HT-29 (cell line): ENCODE measurements around the gene EML3. TPM values are rescaled to one million over a fixed set of nuclear protein-coding genes. Genes with fewer than 3 reads are reported as not detected.
"Not testable (repeated sequence)": the region's sequence is repeated elsewhere in the genome, so short reads cannot be mapped to it uniquely, and the experiment has no call there.

ENCODE experiments used
- DNase-seq: peaks from one replicate; pipeline ENCODE4 v3.0.0-alpha.2; 2015; ENCODE audit warnings: low spot score
- total RNA-seq: library from RNA; depleted of rRNA; stranded (reverse); fragments of >200 nt; shearing (Covaris generic); gene quantifications from 2 replicates; pipeline ENCODE4 v1.2.3, GENCODE V29; 2014

Gene EML3
- total RNA-seq, 1 experiment from 2014 or later: 72.3 TPM

- DNase-seq: no peak
Measured at GRCh38 chr11:62599901-62600300, 12.7 kb downstream of the EML3 start.

GRCh38 chr11:62599069-62599696 lies 13.4 kb downstream of the EML3 start:
- peak; percentile 96 for DNase-seq

GRCh38 chr11:62595124-62595523 lies 17.5 kb downstream of the EML3 start:
- DNase-seq: no peak

GRCh38 chr11:62593434-62594044 lies 19.0 kb downstream of the EML3 start:
- DNase-seq: peak; percentile 88

GRCh38 chr11:62592989-62593421 lies 19.6 kb downstream of the EML3 start:
- no peak for DNase-seq

GRCh38 chr11:62592146-62592815 lies 20.3 kb downstream of the EML3 start:
- DNase-seq: no peak

- DNase-seq: peak; percentile 100
Measured at GRCh38 chr11:62591448-62592145, 21.0 kb downstream of the EML3 start, which contains the start of gene TUT1. Gene TUT1 (minus strand): TSS chr11:62591523. CDS start chr11:62591485, 38 bp downstream.

- DNase-seq: no peak
Measured at GRCh38 chr11:62588966-62589637, 23.5 kb downstream of the EML3 start.

GRCh38 chr11:62585356-62585755 lies 27.2 kb downstream of the EML3 start:
- not testable (repeated sequence) for DNase-seq

GRCh38 chr11:62581735-62582134 lies 30.8 kb downstream of the EML3 start:
- DNase-seq: not testable (repeated sequence)

GRCh38 chr11:62580959-62581715 lies 31.4 kb downstream of the EML3 start:
- DNase-seq: no peak

- no peak for DNase-seq
Measured at GRCh38 chr11:62579252-62579651, 33.3 kb downstream of the EML3 start.

- no peak for DNase-seq
Measured at GRCh38 chr11:62578541-62578940, 34.0 kb downstream of the EML3 start.

GRCh38 chr11:62577046-62577714 lies 35.4 kb downstream of the EML3 start:
- DNase-seq: no peak

GRCh38 chr11:62575837-62576236 lies 36.7 kb downstream of the EML3 start:
- no peak for DNase-seq

- DNase-seq: peak; percentile 58
Measured at GRCh38 chr11:62575156-62575555, 37.4 kb downstream of the EML3 start.

- DNase-seq: peak; percentile 68
Measured at GRCh38 chr11:62574363-62575071, 38.1 kb downstream of the EML3 start.

GRCh38 chr11:62573592-62574362 lies 38.8 kb downstream of the EML3 start, which contains the start of gene EEF1G:
Gene EEF1G (minus strand): TSS chr11:62573891. CDS start chr11:62573842, 49 bp downstream.
- DNase-seq: peak; percentile 100
